NT2/D1 (cell line): ENCODE data around the gene INSYN1.

Source experiments
- DNase-seq: peaks from one replicate; pipeline ENCODE4 v3.0.0-alpha.2; 2011; ENCODE audit warnings: low read depth, low spot score
- H3K27me3 ChIP-seq: 2 replicates; pipeline ENCODE4 v1.6.0; 2011; ENCODE audit warnings: mild to moderate bottlenecking; ENCODE audit not compliant: insufficient read length, insufficient read depth
- H3K36me3 ChIP-seq: 2 replicates; pipeline ENCODE4 v1.6.1; 2011; ENCODE audit warnings: mild to moderate bottlenecking, low read length, mixed read lengths; ENCODE audit not compliant: insufficient read depth, insufficient read length
- H3K4me1 ChIP-seq: 2 replicates; pipeline ENCODE4 v1.5.1; 2011; ENCODE audit not compliant: insufficient read depth, insufficient read length
- H3K4me3 ChIP-seq: 2 replicates; pipeline ENCODE4 v1.5.1; 2011; ENCODE audit warnings: low read depth; ENCODE audit not compliant: insufficient read length
- H3K9ac ChIP-seq: 2 replicates; pipeline ENCODE4 v1.6.0; 2011; ENCODE audit warnings: low read depth; ENCODE audit not compliant: insufficient read length
- H3K9me3 ChIP-seq: 2 replicates; pipeline ENCODE4 v1.5.1; 2011; ENCODE audit warnings: mild to moderate bottlenecking, low read length; ENCODE audit not compliant: insufficient read depth
- SUZ12 ChIP-seq: IDR thresholded peaks from 2 replicates; pipeline ENCODE4 v1.6.1; 2011; ENCODE audit not compliant: insufficient read length, insufficient read depth; ENCODE audit errors: extremely low read depth
- YY1 ChIP-seq: IDR thresholded peaks from 2 replicates; pipeline ENCODE4 v1.6.1; 2011; ENCODE audit not compliant: insufficient read length, insufficient read depth
- ZNF274 ChIP-seq: IDR thresholded peaks from 2 replicates; pipeline ENCODE4 v1.6.1; 2011; ENCODE audit warnings: mild to moderate bottlenecking, low read depth, low read length

INSYN1 gene, protein sequence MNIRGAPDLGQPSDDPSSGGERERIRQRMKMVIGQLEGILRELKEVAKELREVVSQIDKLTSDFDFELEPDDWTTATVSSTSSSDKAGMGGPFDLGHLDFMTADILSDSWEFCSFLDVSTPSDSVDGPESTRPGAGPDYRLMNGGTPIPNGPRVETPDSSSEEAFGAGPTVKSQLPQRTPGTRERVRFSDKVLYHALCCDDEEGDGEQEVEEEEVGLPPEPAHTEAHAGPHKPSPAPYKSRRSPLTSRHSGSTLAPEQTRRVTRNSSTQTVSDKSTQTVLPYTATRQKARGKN

DNA sequence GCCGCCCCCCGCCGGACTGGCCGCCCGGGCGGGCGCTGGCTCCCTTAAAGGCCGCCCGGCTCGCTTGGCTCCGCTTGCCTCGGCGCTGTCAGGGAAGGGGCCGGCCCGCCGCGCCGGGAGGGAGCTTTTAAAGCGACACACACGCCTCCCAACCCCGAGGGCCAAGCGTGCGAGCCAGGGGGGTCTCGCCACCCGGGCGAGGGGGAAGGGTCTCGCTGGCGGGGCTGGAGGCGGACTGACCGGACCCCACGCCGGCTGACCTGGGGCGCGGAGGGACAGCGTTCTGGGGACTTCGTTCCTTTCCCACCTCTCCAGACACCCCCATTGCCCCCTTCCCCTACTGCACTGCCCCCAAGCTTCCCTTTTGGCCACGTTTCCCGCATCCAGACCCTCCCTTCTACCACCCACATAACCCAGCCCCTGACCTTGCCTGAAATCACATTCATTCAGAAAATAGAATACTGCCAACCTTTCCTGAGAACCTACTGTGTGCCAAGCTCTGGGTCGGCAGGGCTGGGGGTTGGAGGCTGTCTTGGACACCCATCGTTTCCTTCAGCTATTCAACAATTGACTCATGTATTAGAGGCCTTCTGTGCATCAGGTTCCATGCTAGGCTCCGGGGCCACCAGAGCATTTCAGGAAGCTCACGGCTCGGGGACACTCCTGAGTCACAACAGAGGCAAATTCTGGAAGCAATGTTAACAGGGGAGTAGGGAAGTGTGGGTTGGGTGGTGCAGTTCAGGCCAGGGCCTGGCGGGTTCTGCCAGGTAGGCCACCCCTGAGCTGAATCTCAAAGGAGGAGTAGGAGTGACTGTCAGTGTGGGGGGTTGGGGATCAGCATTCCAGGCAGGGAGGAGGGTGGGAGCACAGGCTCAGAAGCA lies at the start of gene INSYN1:
INSYN1 (minus strand) TSS at position 102 of the 881 bp plus-strand sequence. CDS start 2,221 bp downstream, outside the sequence.
- Histone ChIP-seq H3K9ac (peak within 1 kb of the TSS; percentile 84), H3K36me3 (peaks cover 18% of the 10 kb centered on the region), H3K4me3 (peak within 1 kb of the TSS; percentile 72), H3K9me3 (no peaks in the 10 kb centered on the region), H3K4me1 (peaks cover 27% of the 10 kb centered on the region), H3K27me3 (no peaks in the 10 kb centered on the region)
- TF ChIP-seq ZNF274 = no peak
- no peak for TF ChIP-seq SUZ12
- TF ChIP-seq YY1 = no peak
- DNase-seq = no peak

DNA sequence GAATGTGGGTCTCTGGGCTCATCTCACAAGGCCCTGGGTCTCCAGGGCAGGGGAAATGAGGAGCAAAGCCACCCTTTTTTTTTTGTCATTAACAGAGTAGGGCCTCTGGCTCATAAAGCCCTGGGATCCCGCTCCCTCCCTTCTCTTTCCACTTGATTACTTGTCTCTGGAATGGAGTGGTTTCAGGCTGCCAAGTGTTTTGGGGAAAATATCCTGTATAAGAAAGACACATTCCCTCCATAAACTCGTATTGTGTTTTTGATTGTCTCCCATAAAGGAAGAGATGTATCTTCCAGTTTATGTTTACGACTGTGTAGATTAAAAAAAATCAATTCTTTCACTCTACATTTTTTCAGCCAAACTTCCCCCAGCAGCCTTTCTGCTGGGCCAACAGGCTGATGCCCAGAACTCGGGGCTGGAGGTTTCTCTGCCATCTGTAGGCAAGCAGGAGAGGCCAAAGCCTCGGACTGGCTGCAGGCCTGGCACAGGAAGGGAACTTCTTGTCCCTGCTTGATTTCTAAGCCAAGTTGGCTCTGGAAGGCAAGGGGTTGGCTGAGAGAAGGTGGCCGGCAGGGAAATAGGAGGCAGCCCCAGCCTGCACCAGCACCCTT lies 49.4 kb upstream of the INSYN1 start:
- Histone ChIP-seq H3K27me3 (no peaks in the 10 kb centered on the region), H3K9ac (no peak overlapping the region), H3K4me1 (peaks cover 18% of the 10 kb centered on the region), H3K9me3 (no peaks in the 10 kb centered on the region), H3K4me3 (no peak overlapping the region), H3K36me3 (no peaks in the 10 kb centered on the region)
- TF ChIP-seq ZNF274 = no peak
- no peak for TF ChIP-seq YY1
- no peak for TF ChIP-seq SUZ12
- DNase-seq = no peak

DNA sequence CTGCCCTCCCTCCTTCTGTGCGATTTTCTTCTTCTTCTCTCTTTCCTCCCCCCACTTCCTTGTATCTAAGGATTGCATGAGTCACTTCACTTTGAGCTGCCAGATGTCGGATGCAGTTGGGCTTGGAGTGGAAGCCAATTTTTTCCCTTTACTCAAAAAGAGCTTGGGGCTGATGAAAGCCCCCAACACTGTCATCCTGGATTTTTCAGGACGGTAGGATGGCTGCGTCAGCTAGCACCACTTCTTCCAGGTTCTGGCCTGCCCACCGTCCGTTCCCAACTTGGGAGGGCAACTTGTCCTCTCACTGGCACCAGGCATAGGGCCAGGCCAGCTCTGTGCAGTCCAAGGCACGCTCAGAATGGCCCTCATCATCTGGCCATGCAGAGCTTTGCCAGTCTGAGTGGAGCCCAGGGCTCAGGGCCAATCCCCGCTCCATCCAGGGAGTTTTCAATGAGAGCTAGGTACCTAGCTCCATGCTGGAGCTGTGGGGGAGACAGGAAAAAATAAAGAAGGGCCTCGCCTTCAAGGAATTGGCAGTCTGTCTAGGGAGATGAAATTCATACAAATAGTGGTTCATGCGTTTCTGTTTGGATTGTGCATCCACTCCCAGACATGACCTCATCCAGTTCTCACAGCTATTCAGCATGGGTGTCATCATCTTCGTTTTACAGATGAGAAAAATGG lies 47.7 kb upstream of the INSYN1 start:
- Histone ChIP-seq H3K4me1 (peaks cover 21% of the 10 kb centered on the region), H3K4me3 (no peak overlapping the region), H3K9ac (no peak overlapping the region), H3K27me3 (no peaks in the 10 kb centered on the region), H3K9me3 (no peaks in the 10 kb centered on the region), H3K36me3 (no peaks in the 10 kb centered on the region)
- TF ChIP-seq YY1 (no peak), SUZ12 (no peak), ZNF274 (no peak)
- DNase-seq = no peak

DNA sequence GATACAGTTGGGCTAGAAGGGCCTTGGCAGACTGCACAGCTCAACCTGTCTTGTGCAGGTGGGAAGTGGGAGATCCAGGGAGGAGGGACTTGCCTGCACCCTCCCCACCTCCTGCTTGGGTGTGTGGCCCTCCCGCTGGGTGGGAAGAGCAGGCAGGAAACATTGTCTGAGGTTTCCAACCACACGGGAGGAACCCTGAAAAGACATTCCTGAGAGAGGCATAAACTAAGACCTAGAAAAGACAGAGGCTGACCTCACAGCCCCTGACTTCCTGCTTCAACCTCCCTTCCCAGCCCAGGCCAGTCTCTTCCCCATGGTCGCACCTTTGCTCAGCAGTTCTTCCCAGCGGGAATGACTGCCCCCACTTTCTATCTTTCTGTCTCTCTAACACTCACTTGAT lies 46.3 kb upstream of the INSYN1 start:
- TF ChIP-seq YY1 (no peak), SUZ12 (no peak), ZNF274 (no peak)
- H3K36me3 ChIP-seq = no peaks in the 10 kb centered on the region
- no peak overlapping the region for H3K4me3 ChIP-seq
- H3K9ac ChIP-seq = no peak overlapping the region
- peaks cover 18% of the 10 kb centered on the region for H3K4me1 ChIP-seq
- no peaks in the 10 kb centered on the region for H3K27me3 ChIP-seq
- H3K9me3 ChIP-seq = no peaks in the 10 kb centered on the region
- DNase-seq = no peak

DNA sequence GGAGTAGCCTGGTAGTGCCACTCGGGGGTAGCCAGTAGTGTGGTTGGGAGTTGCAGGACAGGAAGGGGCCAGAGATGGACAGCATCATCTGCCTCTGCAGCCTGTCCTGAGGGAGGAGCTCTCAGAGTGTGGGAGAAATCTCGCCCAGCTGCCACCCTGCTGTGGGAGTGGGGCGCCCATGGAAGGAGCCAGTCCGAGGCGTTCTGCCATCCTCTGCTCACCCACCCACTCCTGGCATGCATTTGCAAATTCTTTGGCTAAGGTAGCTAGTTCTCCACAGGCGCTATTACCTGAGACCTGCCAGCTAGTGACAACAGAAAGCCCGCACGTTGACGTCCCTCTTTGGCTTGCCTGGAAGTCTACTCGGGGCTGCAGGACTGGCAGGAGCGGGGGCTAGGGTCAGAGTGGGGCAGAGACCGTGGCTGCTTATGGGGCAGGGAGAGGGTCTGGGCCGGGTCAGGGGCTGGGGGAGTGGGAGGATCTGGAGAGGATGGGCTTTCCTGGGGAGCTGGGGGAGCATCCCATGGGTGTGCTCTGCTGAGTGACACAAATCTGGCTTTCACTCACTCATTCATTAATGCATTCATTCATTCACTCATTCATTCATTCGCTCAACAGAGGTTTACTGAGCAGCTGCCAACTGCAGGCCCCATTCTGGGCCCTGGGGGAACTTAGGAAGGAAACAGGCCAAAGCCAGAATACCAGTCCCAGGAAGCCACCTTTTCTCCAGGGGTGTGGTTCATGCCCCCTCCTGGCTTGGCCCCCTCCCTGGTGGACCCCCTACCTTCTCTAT lies 44.4 kb upstream of the INSYN1 start:
- Histone ChIP-seq H3K36me3 (no peaks in the 10 kb centered on the region), H3K4me1 (peaks cover 18% of the 10 kb centered on the region), H3K9ac (no peak overlapping the region), H3K27me3 (no peaks in the 10 kb centered on the region), H3K9me3 (no peaks in the 10 kb centered on the region), H3K4me3 (no peak overlapping the region)
- no peak for DNase-seq
- TF ChIP-seq YY1 (no peak), ZNF274 (no peak), SUZ12 (no peak)

DNA sequence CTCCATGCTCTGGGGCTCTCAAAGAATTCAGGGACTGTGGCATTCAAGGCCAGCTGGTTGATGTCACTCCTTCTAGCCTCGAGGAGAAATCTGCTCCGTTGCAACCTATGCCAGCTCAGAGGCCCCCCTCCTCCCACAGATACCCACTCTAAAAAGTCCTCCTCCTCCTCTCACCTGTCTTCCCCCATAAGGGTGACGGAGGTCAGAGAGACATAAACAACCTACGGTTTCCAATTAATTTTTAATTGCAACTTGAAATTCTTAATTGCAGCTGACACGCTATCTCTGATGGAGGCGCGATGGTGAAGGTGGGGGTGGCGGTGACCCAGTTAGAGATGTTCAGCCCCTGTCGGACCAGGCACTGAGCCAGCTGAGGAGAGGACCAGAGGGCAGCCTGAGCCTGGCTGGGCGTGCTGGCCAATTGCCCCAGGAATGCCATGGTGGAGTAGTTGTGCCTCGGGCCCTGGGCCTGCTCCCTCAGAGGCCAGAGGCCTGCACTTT lies 43.2 kb upstream of the INSYN1 start:
- Histone ChIP-seq H3K9me3 (no peaks in the 10 kb centered on the region), H3K4me1 (peaks cover 18% of the 10 kb centered on the region), H3K4me3 (no peak overlapping the region), H3K9ac (no peak overlapping the region), H3K36me3 (no peaks in the 10 kb centered on the region), H3K27me3 (no peaks in the 10 kb centered on the region)
- DNase-seq = no peak
- TF ChIP-seq ZNF274 = no peak
- TF ChIP-seq SUZ12 = no peak
- TF ChIP-seq YY1 = no peak
